ENCODE data around the gene RIN1. TPM values are rescaled to one million over a fixed set of nuclear protein-coding genes. Genes with fewer than 3 reads are reported as not detected.

The RIN1 gene
- total and polyA plus RNA-seq, 2 experiments from 2014 or later: 2.5 to 8.2 TPM

DNA sequence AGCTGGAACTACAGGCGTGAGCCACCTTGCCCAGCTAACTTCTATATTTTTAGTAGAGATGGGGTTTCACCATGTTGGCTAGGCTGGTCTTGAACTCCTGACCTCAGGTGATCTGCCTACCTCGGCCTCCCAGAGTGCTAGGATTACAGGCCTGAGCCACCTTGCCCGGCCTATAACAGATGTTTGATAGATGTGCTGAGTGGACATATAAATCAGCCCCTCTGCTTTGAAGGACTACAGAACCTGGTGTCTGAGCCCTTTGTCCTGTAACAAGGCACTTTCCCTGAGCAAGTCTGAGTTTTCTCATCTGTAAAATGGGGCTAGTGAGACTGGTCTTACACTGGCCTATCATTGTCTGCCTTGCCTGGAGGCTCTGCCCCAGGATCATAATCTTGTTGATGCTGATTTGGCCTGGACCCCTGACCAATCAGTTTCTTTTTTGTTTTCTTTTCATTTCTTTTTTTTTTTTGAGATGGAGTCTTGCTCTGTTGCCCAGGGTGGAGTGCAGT, 7.0 kb downstream of the RIN1 start (continued):
- TF ChIP-seq ZNF462 (CRISPR knock-in tag; IDR thresholded peaks at IDR 0.05): no peak
- TF ChIP-seq EZH2phosphoT487 (IDR thresholded peaks at IDR 0.05; ENCODE audit: unreplicated experiment): no peak
- no peak for TF ChIP-seq POLR2AphosphoS5 (IDR thresholded peaks at IDR 0.05; ENCODE audit: low read depth)
- TF ChIP-seq CTCF (conservative IDR thresholded peaks at IDR 0.05; ENCODE audit: low read depth in 2 of 2): no peak

DNA sequence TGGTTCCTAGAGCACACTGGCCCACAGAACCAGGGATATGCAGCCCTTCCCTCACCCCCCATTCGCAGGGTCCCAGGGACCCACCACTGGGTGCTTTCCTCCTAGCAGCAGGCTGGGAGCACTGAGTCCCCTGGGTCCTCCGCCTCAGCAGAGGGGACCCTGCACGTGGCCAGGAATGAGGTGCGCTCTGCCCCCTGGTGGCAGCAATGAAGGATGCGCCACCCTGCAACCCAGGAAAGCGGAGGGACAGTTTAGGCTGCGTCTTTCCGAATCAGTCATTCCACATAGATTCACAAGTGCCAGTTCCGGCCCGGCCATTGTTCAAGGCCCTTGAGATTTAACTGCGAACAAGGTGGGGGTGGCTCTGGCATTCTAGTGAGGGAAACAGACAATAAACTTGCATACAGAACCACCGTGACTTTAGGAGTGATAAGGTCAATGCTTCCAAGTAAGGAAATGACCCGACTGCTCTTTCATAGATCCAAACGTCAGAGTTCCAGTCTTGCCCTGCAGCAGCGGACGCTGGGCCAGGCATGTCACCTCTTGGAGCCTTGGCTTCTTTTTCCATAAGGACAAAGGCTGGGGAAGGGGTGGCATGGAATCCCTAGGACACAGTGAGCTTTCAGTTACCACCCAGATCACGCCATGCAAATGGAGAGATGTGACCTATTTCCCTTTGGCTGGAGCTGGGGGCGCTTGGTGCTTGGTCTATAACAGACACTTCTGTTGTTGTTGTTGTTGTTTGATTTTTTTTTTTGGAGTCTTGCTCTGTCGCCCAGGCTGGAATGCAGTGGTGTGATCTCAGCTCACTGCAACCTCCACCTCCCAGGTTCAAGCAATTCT, 7.7 kb downstream of the RIN1 start:
- H3K4me3 ChIP-seq: peak overlapping the region; percentile 26; the same call in 1 of the 2 replicates
- Mint-ChIP-seq H3K27me3 (ENCODE audit: insufficient read depth, low read depth, poor library complexity) (peaks cover 21% of the 10 kb centered on the region), H3K4me3 (peak overlapping the region; percentile 59; the same call in 2 of the 3 replicates), H3K4me1 (peaks cover 21% of the 10 kb centered on the region), H3K27ac (peak overlapping the region; percentile 88), H3K9me3 (no peaks in the 10 kb centered on the region), H3K36me3 (ENCODE audit: low read depth) (no peaks in the 10 kb centered on the region)
- H3K4me1 ChIP-seq (ENCODE audit: insufficient read depth): peaks cover 5% of the 10 kb centered on the region; the same call in 1 of the 2 replicates
- H2AFZ ChIP-seq: peak overlapping the region; percentile 52
- H3K4me2 ChIP-seq: peak overlapping the region; percentile 68
- H3K27ac ChIP-seq (ENCODE audit: low read depth): peak overlapping the region; percentile 46; the same call in 1 of the 2 replicates
- no peaks in the 10 kb centered on the region for H3K79me2 ChIP-seq (replicated peaks; ENCODE audit: insufficient read depth)
- H4K20me1 ChIP-seq (replicated peaks; ENCODE audit: insufficient read depth): no peaks in the 10 kb centered on the region
- no peaks in the 10 kb centered on the region for H3F3A ChIP-seq (replicated peaks; ENCODE audit: low read depth)
- ATAC-seq (peak; percentile 93), DNase-seq (ENCODE audit: low spot score) (peak; percentile 91)
- H3K27me3 ChIP-seq (ENCODE audit: insufficient read depth): no peaks in the 10 kb centered on the region
- no peaks in the 10 kb centered on the region for H3K9me2 ChIP-seq (ENCODE audit: insufficient read depth)
- no peaks in the 10 kb centered on the region for H3K36me3 ChIP-seq (ENCODE audit: insufficient read depth)
- no peak for TF ChIP-seq ZNF462 (CRISPR knock-in tag; IDR thresholded peaks at IDR 0.05)
- no peak for TF ChIP-seq EZH2 (IDR thresholded peaks at IDR 0.05; ENCODE audit: low read depth, unreplicated experiment)
